Astrocyte (in vitro differentiated cells and primary cell): ENCODE data around the gene CCDC63. TPM values are rescaled to one million over a fixed set of nuclear protein-coding genes. Genes with fewer than 3 reads are reported as not detected.
"Not testable (repeated sequence)": the region's sequence is repeated elsewhere in the genome, so short reads cannot be mapped to it uniquely, and the experiment has no call there.

Source experiments
- DNase-seq: peaks from one replicate; pipeline ENCODE4 v3.0.0-alpha.2; 2010; ENCODE audit warnings: low read depth
- FAIRE-seq: peaks from 2 replicates; lab custom pipeline; 2011; peaks lifted over from hg19 to GRCh38; lab: Jason Lieb, UNC
- H2AFZ ChIP-seq: 2 replicates; pipeline ENCODE4 v1.6.0; 2012; ENCODE audit warnings: low read depth, low read length, inconsistent platforms
- H3K27ac ChIP-seq: 2 replicates; pipeline ENCODE4 v1.5.1; 2011; ENCODE audit warnings: low read depth, low read length, inconsistent platforms
- H3K27me3 ChIP-seq: 2 replicates; pipeline ENCODE4 v1.6.0; 2011; ENCODE audit warnings: low read length, inconsistent platforms; ENCODE audit not compliant: insufficient read depth
- H3K36me3 ChIP-seq: 2 replicates; pipeline ENCODE4 v1.5.1; 2011; ENCODE audit warnings: low read length, inconsistent platforms; ENCODE audit not compliant: insufficient read depth
- H3K4me1 ChIP-seq: 2 replicates; pipeline ENCODE4 v1.5.1; 2011; ENCODE audit warnings: low read length, inconsistent platforms; ENCODE audit not compliant: insufficient read depth
- H3K4me2 ChIP-seq: 2 replicates; pipeline ENCODE4 v1.6.0; 2012; ENCODE audit warnings: low read length, inconsistent platforms
- H3K4me3 ChIP-seq: 2 replicates; pipeline ENCODE4 v1.5.1; 2011; ENCODE audit warnings: low read depth, mild to moderate bottlenecking, low read length, inconsistent platforms; ENCODE audit not compliant: insufficient read depth
- H3K79me2 ChIP-seq: 2 replicates; pipeline ENCODE4 v1.6.0; 2012; ENCODE audit warnings: mild to moderate bottlenecking, low read length, inconsistent platforms; ENCODE audit not compliant: insufficient read depth
- H3K9ac ChIP-seq: 2 replicates; pipeline ENCODE4 v1.6.0; 2012; ENCODE audit warnings: mild to moderate bottlenecking, low read length, inconsistent platforms
- H3K9me3 ChIP-seq: 2 replicates; pipeline ENCODE4 v1.5.1; 2012; ENCODE audit warnings: low read depth, mild to moderate bottlenecking, low read length, inconsistent platforms; ENCODE audit not compliant: insufficient read depth
- H4K20me1 ChIP-seq: 2 replicates; pipeline ENCODE4 v1.6.0; 2012; ENCODE audit warnings: low read length, inconsistent platforms; ENCODE audit not compliant: insufficient read depth
- H3K27ac Mint-ChIP-seq: one replicate; pipeline ENCODE4 v1.8.0; 2021; ENCODE audit warnings: mild to moderate bottlenecking, mixed read lengths; ENCODE audit not compliant: unreplicated experiment
- H3K27me3 Mint-ChIP-seq: one replicate; pipeline ENCODE4 v1.8.0; 2021; ENCODE audit warnings: low read depth, mixed read lengths; ENCODE audit not compliant: unreplicated experiment
- H3K36me3 Mint-ChIP-seq: one replicate; pipeline ENCODE4 v1.8.0; 2021; ENCODE audit warnings: low read depth, mixed read lengths; ENCODE audit not compliant: unreplicated experiment
- H3K4me1 Mint-ChIP-seq: one replicate; pipeline ENCODE4 v1.8.0; 2021; ENCODE audit warnings: low read depth, mixed read lengths; ENCODE audit not compliant: unreplicated experiment
- H3K4me3 Mint-ChIP-seq: one replicate; pipeline ENCODE4 v1.8.0; 2021; ENCODE audit warnings: mild to moderate bottlenecking, moderate library complexity, mixed read lengths; ENCODE audit not compliant: unreplicated experiment
- H3K9me3 Mint-ChIP-seq: one replicate; pipeline ENCODE4 v1.8.0; 2021; ENCODE audit warnings: mild to moderate bottlenecking, mixed read lengths; ENCODE audit not compliant: unreplicated experiment
- EZH2 ChIP-seq: IDR thresholded peaks from 2 replicates; pipeline ENCODE4 v1.6.1; 2012; ENCODE audit warnings: mild to moderate bottlenecking, low read length, inconsistent platforms; ENCODE audit not compliant: insufficient read depth
- total RNA-seq: library from RNA; stranded (reverse); gene quantifications from 2 replicates; pipeline ENCODE4 v1.2.1, GENCODE V29; 2021
- TF ChIP-seq, protein P1 (sequence below): IDR thresholded peaks from 2 replicates; pipeline ENCODE4 v1.5.1; 2011; ENCODE audit warnings: low read depth, mild to moderate bottlenecking, inconsistent platforms, low read length, moderate library complexity; ENCODE audit not compliant: insufficient read depth

The CCDC63 gene
- total RNA-seq, 1 donor from 2014 or later = 0.30 TPM

DNA sequence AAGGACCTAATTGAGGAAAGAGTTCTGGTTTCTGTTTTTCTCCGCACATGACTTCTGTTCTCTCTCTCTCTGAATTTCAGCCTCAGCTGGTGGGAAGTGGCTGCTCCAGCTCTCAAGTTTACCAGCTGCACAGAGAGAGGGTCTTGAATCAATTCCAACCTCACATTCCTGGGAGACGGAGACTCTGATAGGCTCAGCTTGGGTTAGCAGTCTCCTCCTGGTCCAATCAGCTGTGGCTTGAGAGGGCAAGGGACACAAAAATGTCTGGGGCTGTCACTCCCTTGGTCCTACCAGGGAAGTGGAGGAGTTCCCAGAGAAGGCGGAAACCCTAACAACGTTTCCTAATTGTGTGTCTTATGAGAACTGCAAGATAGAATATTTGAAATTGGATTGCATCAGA, 7.0 kb downstream of the CCDC63 start:
- H3K4me3 Mint-ChIP-seq = no peak overlapping the region
- FAIRE-seq = no peak

DNA sequence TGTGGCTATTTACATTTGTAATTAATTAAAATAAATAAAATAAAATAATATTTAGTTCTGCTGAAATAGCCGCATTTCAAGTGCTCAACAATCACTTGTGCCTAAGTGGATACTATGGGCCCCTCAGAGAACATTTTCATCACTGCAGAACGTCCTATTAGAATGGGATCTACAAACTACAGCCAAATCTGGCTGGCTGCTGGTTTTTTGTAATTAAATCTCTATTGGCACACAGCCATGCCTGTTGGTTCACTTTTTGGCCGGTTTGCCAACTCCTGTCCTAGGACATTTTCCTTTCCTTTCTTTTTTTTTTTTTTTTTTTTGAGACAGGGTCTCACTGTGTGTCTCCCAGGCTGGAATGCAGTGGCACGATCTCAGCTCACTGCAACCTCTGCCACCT, 9.8 kb downstream of the CCDC63 start:
- H3K27me3 Mint-ChIP-seq = peaks cover 22% of the 10 kb centered on the region
- no peak for DNase-seq
- H3K27ac Mint-ChIP-seq = no peak overlapping the region

More for the DNA sequence above, 7.0 kb downstream of the CCDC63 start:
- Histone ChIP-seq H3K4me2 (no peak overlapping the region), H3K27ac (no peak overlapping the region), H3K36me3 (no peaks in the 10 kb centered on the region), H3K27me3 (peaks cover 13% of the 10 kb centered on the region), H3K4me3 (no peak overlapping the region), H4K20me1 (no peaks in the 10 kb centered on the region), H2AFZ (no peak overlapping the region), H3K79me2 (no peaks in the 10 kb centered on the region), H3K9me3 (peaks cover 3% of the 10 kb centered on the region), H3K4me1 (no peaks in the 10 kb centered on the region), H3K9ac (no peak overlapping the region)
- peaks cover 24% of the 10 kb centered on the region for H3K27me3 Mint-ChIP-seq
- TF ChIP-seq EZH2 = no peak
- TF ChIP-seq, protein P1, sequence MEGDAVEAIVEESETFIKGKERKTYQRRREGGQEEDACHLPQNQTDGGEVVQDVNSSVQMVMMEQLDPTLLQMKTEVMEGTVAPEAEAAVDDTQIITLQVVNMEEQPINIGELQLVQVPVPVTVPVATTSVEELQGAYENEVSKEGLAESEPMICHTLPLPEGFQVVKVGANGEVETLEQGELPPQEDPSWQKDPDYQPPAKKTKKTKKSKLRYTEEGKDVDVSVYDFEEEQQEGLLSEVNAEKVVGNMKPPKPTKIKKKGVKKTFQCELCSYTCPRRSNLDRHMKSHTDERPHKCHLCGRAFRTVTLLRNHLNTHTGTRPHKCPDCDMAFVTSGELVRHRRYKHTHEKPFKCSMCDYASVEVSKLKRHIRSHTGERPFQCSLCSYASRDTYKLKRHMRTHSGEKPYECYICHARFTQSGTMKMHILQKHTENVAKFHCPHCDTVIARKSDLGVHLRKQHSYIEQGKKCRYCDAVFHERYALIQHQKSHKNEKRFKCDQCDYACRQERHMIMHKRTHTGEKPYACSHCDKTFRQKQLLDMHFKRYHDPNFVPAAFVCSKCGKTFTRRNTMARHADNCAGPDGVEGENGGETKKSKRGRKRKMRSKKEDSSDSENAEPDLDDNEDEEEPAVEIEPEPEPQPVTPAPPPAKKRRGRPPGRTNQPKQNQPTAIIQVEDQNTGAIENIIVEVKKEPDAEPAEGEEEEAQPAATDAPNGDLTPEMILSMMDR = no peak
- no peak overlapping the region for H3K27ac Mint-ChIP-seq
- peaks cover 6% of the 10 kb centered on the region for H3K9me3 Mint-ChIP-seq
- no peak for DNase-seq
- no peaks in the 10 kb centered on the region for H3K4me1 Mint-ChIP-seq
- no peaks in the 10 kb centered on the region for H3K36me3 Mint-ChIP-seq

DNA sequence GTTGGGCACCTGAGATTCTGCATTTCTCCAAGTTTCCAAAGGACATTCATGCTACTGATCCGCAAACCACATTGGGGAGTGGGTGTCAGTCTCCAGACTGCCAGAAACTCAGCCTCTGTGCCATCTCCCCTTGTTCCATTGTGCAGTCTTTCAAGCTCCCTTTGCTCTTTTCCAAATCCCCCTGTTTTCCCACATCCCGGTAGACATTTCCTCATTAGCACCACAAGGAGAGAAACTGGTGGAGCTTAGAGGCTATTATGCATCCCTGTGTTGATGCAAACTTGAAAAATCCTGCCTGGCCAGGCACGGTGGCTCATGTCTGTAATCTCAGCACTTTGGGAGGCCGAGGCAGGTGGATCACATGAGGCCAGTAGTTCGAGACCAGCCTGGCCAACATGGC, 10.7 kb downstream of the CCDC63 start:
- no peak overlapping the region for H2AFZ ChIP-seq
- H3K27me3 ChIP-seq = no peaks in the 10 kb centered on the region
- Mint-ChIP-seq H3K4me1 (no peaks in the 10 kb centered on the region), H3K27me3 (peaks cover 17% of the 10 kb centered on the region), H3K4me3 (no peak overlapping the region), H3K36me3 (no peaks in the 10 kb centered on the region), H3K9me3 (peaks cover 4% of the 10 kb centered on the region), H3K27ac (no peak overlapping the region)
- no peak overlapping the region for H3K9ac ChIP-seq
- H4K20me1 ChIP-seq = no peaks in the 10 kb centered on the region
- no peak overlapping the region for H3K27ac ChIP-seq
- DNase-seq (no peak), FAIRE-seq (no peak)
- no peaks in the 10 kb centered on the region for H3K36me3 ChIP-seq
- no peak overlapping the region for H3K4me2 ChIP-seq
- TF ChIP-seq EZH2 = no peak
- TF ChIP-seq, protein P1 = no peak
- no peaks in the 10 kb centered on the region for H3K9me3 ChIP-seq
- no peaks in the 10 kb centered on the region for H3K79me2 ChIP-seq
- no peak overlapping the region for H3K4me3 ChIP-seq
- H3K4me1 ChIP-seq = no peaks in the 10 kb centered on the region

More for the DNA sequence above, 9.8 kb downstream of the CCDC63 start:
- H3K27ac ChIP-seq = no peak overlapping the region
- no peaks in the 10 kb centered on the region for H3K79me2 ChIP-seq
- H3K4me3 ChIP-seq = no peak overlapping the region
- H3K9me3 Mint-ChIP-seq = peaks cover 4% of the 10 kb centered on the region
- no peaks in the 10 kb centered on the region for H3K36me3 Mint-ChIP-seq
- peaks cover 2% of the 10 kb centered on the region for H3K27me3 ChIP-seq
- no peaks in the 10 kb centered on the region for H3K36me3 ChIP-seq
- H3K4me3 Mint-ChIP-seq = no peak overlapping the region
- no peak for FAIRE-seq
- H3K4me1 ChIP-seq = no peaks in the 10 kb centered on the region
- no peaks in the 10 kb centered on the region for H3K9me3 ChIP-seq
- no peak overlapping the region for H3K9ac ChIP-seq
- TF ChIP-seq, protein P1 = no peak
- TF ChIP-seq EZH2 = no peak
- no peaks in the 10 kb centered on the region for H4K20me1 ChIP-seq
- H3K4me2 ChIP-seq = no peak overlapping the region
- H2AFZ ChIP-seq = no peak overlapping the region
- no peaks in the 10 kb centered on the region for H3K4me1 Mint-ChIP-seq

DNA sequence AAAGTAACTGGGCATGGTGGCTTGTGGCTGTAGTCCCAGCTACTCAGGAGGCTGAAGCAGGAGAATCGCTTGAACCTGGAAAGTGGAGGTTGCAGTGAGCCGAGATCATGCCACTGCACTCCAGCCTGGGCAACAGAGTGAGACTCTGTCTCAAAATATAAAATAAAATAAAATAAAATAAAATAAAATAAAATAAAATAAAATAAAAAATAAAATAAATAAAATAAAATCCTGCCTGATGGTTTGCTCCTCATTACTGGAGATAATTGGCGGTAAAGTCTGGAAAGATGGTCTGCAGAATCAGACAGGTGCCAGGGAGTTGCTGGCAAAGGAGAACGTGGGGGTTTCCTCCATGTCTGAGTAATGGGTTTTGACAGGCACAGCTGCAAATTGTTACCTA, 11.2 kb downstream of the CCDC63 start:
- FAIRE-seq = not testable (repeated sequence)

More for the DNA sequence above, 11.2 kb downstream of the CCDC63 start:
- not testable (repeated sequence) for H3K79me2 ChIP-seq, H3K36me3 Mint-ChIP-seq, H2AFZ ChIP-seq, H3K4me1 Mint-ChIP-seq, H3K4me1 ChIP-seq, H3K27ac ChIP-seq, H3K9ac ChIP-seq, H3K9me3 Mint-ChIP-seq, H3K4me3 Mint-ChIP-seq, H3K27me3 ChIP-seq, H3K4me2 ChIP-seq, H3K27ac Mint-ChIP-seq, H3K4me3 ChIP-seq, H3K9me3 ChIP-seq, H4K20me1 ChIP-seq, H3K36me3 ChIP-seq, DNase-seq
- H3K27me3 Mint-ChIP-seq = peaks cover 14% of the 10 kb centered on the region
